ENCODE results near the gene TIGD2.

The TIGD2 gene

GRCh38 chr4:89110986-89111832 lies at the start of gene TIGD2:
TIGD2 (plus strand) TSS chr4:89111533; CDS start chr4:89112975, 1,442 bp downstream.
- peak; percentile 87 to 89 for DNase-seq

GRCh38 chr4:89064848-89065247 lies 46.5 kb upstream of the TIGD2 start:
- no peak for DNase-seq

- DNase-seq: no peak
Measured at GRCh38 chr4:89067417-89067816, 43.9 kb upstream of the TIGD2 start.

GRCh38 chr4:89069481-89069880 lies 41.9 kb upstream of the TIGD2 start:
- DNase-seq: no peak

GRCh38 chr4:89070041-89070440 lies 41.3 kb upstream of the TIGD2 start:
- no peak for DNase-seq

GRCh38 chr4:89071311-89071710 lies 40.0 kb upstream of the TIGD2 start:
- DNase-seq: no peak

- DNase-seq: no peak
Measured at GRCh38 chr4:89072921-89073320, 38.4 kb upstream of the TIGD2 start.

GRCh38 chr4:89077761-89078160 lies 33.6 kb upstream of the TIGD2 start:
- no peak for DNase-seq

GRCh38 chr4:89078300-89078699 lies 33.0 kb upstream of the TIGD2 start:
- no peak for DNase-seq

GRCh38 chr4:89099034-89099433 lies 12.3 kb upstream of the TIGD2 start:
- no peak for DNase-seq

GRCh38 chr4:89099471-89099870 lies 11.9 kb upstream of the TIGD2 start:
- DNase-seq: no peak

- no peak for DNase-seq
Measured at GRCh38 chr4:89100853-89101252, 10.5 kb upstream of the TIGD2 start.

- DNase-seq: no peak
Measured at GRCh38 chr4:89101256-89102161, 9.8 kb upstream of the TIGD2 start.

GRCh38 chr4:89105726-89106125 lies 5.6 kb upstream of the TIGD2 start:
- DNase-seq: no peak

GRCh38 chr4:89108091-89108490 lies 3.2 kb upstream of the TIGD2 start:
- DNase-seq: no peak

- no peak for DNase-seq
Measured at GRCh38 chr4:89109841-89110540, 1.3 kb upstream of the TIGD2 start.

GRCh38 chr4:89110541-89110985 lies 770 bp upstream of the TIGD2 start:
- no peak for DNase-seq

- DNase-seq: no peak
Measured at GRCh38 chr4:89111833-89112563, 665 bp downstream of the TIGD2 start.

GRCh38 chr4:89113415-89113814 lies 2.1 kb downstream of the TIGD2 start:
- DNase-seq: no peak

- no peak for DNase-seq
Measured at GRCh38 chr4:89114100-89114499, 2.8 kb downstream of the TIGD2 start.

GRCh38 chr4:89117115-89117514 lies 5.8 kb downstream of the TIGD2 start:
- no peak for DNase-seq

- DNase-seq: no peak
Measured at GRCh38 chr4:89119166-89119565, 7.8 kb downstream of the TIGD2 start.
